Islet precursor cell (in vitro differentiated cells): ENCODE data around the gene PRSS53.
"Not testable (repeated sequence)": the region's sequence is repeated elsewhere in the genome, so short reads cannot be mapped to it uniquely, and the experiment has no call there.

Experiments
- DNase-seq: peaks from one replicate; pipeline ENCODE4 v3.0.0-alpha.2; 2018

The PRSS53 gene

DNA sequence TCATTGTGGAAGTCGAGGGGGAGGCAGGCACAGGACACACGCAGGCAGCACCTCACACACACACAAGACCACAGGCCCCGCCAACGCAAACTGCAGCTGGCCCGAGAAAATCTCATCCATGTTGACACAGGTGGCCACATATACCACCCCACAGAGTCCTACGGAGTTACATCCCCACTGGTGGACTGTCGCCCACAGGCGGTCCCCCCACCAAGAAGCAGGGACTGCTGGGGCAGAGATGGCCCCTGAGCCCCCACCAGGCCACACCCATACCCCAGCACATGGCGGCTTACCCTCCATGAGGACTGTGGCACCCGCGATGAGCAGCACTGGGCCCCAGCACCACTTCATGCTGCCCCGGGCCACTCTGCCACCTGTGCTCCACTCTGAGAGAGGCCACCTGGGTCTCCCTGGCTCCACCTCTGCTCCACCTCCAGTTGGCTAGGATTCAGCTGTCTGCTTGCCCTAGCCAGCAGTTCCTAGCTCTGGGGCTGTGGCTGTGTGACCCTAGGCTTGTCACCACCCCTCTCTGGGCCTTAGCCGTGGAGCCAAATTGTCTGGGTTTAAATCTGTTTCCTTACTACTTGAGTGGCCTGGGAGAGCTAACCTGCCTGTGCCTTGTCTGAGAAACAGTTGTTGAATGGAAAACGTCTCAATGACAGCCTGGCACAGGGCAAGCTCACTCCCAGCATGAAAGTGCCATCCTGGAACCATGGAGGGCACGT is at the start of gene PRSS53:
Gene PRSS53 (minus strand): TSS at position 485 of the 725 bp plus-strand sequence. CDS start 134 bp downstream, at position 351.
- no peak for DNase-seq

DNA sequence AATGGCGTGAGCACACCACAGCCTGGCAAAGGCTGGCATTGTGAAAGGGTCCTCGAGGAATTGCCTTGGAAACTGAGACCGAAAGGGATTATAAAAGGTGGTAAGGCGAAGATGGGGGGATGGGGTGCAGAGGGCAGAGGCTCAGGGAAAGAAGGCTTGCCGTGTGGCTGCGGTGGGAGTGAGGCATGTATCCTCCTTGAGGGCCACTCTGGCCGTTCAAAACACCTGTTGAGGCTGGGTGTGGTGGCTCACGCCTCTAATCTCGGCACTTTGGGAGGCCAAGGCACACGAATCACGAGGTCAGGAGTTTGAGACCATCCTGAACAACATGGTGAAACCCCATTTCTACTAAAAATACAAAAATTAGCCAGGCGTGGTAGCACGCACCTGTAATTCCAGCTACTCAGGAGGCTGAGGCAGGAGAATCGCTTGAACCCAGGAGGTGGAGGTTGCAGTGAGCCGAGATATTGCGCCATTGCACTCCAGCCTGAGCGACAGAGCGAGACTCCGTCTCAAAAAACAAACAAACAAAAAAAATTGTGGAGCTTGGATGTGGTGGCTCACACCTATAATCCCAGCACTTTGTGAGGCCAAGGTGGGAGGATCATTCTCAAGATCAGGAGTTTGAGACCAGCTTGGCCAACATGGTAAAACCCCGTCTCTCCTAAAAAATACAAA is 48.2 kb upstream of the PRSS53 start:
- not testable (repeated sequence) for DNase-seq

DNA sequence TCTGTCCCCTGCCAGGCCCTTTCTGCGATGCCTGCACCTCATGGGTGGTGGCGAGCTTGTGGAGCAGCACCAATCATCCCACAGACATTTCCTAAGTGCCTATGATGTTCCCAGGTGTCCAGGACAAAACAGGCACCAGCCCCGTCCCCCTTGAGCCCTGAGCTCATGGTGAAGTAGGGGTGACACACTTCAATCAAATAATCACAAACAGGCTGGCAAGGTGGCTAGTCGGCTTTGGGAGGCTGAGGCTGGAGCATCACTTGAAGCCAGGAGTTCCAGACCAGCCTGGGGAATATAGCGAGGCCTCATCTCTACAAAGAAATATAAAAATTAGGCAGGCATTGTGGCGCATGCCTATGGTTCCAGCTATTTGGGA is 47.5 kb upstream of the PRSS53 start:
- no peak for DNase-seq

DNA sequence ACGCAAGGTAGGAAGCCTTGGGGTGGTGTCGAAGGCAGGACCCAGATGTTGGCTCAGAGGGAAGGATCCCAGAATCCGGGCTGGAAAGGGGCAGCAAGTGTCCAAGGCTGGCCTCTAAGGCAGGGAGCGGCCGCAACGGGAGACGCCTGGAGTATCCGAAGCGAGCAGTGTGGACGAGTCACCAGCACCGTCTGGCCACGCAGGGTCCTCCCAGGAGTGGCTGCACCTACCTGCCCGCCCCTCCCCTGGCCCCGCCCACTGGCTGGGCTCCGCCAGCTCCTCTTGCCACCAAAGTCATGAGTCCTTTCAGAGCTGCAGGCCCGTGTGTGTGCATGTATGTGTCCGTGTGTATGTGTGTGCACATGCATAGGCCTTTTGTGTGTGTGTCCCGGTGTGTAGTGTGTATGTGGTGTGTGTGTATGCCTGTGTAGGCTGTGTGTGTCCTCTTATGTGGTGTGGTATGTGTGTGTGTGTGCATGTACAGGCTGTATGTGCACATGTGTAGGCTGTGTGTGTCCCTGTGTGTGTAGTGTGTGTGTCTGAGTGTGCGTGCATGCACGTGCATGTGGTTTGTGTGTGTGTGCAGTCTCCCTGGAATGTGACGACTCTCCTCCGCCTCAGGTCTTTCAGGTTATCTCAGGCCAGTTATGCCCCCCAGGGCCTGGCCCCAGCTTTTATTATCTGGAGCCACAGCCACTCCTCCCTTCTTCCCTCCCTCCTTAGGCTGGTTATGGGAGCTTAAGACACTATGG is 47.0 kb upstream of the PRSS53 start, which contains the start of gene PRSS8:
Gene PRSS8 (minus strand): TSS at position 193 of the 752 bp plus-strand sequence. CDS start 229 bp downstream, outside the sequence.
- DNase-seq = peak; percentile 94

DNA sequence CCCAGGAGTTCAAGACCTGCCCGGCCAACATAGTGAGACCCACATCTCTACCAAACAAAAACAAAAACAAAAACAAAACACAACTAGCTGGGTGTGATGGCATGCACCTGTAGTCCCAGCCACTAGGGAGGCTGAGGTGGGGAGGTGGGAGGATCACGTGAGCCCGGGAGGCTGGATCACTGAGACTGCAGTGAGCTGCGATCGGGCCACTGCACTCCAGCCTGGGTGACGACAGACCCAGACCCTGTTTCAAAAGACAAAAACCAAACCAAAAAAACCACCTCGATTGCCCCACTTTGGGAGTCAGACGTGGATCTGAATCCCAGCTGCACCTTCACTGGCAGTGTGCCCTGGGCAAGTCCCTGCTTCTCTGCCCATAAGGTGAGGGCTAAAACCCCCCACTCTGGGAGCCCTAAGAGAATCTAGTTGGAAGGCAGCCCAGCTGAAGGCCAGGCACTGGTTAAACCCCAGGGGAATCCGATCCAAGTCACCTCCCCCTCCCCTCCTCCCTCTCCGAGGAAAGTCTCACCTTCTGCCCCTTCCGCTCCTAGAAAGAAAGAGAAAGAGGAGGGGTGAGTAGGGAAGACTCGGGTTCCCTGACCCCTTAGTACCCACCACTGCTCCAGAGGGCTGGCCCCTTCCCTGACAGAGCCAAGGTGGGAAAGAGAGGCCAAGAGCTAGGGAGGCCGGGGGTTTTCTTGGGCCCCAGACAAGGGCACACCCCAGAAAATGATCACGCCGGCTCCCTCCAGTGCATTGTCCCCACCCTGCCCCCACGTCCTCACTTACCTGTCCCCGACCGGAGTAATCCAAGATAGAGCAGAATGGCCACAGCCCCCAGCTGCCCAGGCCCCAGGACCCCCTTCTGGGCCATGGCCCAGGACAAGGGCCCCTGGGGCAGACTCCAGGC is 46.1 kb upstream of the PRSS53 start:
- peak; percentile 82 for DNase-seq

DNA sequence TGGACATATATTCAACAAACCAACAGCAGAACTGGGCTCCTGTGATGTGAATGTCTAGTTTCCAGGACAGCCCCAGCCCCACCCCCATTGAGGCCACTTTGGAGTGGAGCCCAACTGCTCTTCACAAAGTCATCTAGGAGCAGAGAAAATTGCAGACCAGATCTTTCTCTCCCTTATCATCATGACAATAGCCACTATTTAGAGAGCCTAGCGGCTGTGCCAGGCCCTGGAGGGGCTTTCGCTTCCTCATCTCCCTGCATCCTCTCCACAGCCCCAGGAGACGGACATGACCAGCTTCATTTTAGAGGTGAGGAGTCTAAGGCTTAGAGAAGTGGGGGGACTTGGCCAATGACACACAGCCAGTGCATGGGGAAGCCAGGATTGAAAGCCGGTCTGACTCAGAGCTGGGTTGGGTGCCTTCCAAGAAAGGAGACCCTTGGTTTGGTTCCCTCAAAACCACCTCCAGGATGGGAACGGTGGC is 45.4 kb upstream of the PRSS53 start:
- peak; percentile 42 for DNase-seq

DNA sequence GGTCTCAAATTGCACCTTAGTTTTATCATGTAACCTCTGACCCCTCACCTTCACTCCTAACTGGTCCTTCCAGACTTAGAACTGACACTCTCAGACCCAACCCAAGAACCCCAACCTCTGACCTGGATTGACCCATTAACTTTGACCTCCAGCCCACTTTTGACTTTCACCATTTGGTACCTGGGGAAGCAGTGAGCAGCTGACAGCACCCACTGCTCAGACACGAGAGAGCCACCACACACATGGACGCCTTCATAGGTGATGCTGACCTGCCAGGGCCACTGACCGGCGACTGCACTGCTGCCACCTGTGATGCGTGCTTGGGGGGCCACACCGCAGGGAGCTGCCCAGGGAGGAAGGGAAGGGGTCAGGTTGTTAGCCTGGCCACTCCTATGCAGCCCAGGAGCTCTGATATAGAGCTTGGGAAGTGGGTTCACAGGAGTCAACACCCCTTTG is 44.3 kb upstream of the PRSS53 start:
- peak; percentile 35 for DNase-seq

DNA sequence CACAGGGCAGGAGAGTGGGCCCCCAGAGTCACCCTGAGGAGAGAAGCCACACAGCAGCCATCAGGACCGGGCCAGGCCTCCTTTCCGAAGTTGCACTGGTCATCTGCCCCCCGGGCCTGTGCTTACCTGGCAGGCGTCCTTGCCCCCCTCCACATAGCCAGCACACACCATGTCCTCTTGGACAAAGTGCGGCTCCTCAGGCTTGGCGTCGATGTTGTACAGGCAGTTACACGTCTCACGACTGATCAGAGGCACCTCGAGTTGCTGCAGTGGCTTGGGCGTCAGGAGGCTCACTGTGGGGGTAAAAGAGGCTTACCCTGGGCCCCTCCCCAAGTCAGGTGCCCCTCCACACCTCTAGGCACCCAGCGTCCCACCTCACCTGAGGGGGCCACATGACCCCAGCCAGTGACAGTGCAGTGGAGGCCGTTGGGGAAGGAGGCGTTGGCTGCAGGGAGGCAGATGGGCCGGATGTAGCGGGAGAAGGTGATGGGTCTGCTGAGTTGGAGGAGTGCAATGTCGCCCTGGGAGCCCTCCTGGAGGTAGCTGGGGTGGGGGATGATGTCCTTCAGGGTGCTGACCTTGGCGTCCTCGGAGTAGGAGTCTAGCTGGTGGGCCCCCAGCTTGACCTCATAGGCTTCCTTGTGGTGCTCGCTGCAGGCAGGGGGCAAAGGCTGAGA is 43.7 kb upstream of the PRSS53 start:
- DNase-seq = peak; percentile 46

DNA sequence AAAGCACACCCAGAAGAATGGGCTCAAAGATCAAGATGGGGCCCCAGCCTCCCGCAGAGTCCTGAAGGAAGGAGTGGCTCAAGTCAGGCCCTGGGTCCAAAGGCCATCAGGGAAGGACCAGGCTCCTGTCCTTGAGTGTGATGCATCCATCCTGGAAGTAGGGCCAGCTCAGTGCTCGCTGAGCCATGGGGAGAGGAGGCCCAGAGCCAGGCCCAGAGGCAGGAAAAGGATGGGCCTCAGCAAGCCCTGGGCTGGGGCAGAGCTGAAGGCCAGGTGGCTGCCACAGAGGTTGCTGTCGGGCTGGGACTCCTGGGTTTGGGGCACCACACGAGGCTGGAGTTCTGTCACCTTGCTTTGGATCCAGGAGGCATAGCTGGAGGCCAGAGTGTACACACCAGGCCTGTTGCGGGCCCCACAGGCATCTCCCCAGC is 43.1 kb upstream of the PRSS53 start:
- DNase-seq = peak; percentile 49

DNA sequence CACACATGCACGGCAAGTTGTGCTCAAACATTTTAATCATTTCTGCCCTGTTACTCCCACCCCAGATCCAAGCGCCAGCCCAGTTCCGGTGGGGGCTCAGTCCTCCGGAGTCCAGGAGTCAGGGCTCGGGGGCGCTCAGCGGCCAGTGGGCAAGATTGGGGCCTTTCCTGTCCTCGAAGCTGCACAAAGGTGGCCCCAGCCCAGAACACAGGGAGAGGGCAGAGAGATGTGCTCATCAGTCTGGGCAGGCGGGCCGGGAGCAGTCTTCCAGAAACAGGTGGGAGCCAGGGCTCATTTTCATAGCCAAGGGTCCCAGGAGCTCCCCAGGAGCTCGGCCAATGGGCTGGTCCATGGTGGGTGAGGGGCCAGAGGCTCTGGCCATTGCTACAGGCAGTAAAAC is 42.7 kb upstream of the PRSS53 start:
- no peak for DNase-seq

DNA sequence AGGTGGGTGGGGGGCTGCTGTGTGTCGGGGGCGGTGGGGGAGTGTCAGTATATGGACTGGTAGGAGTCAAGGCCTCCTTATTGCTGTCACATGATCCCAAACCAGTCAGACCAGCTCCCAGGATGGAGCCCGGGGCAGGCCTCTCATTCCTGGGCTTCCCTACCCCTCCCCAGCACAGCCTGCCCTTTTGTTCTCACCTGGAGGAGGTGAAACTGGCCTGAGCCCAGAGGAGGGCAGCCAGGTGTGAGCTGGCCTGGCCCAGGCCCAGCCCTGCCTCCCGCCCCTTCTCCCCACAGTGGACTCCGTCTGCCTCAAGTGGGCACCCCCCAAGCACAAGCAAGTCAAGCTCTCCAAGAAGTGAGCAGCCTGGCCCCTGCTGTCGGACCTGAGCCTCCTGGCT is 42.2 kb upstream of the PRSS53 start:
- peak; percentile 96 for DNase-seq

DNA sequence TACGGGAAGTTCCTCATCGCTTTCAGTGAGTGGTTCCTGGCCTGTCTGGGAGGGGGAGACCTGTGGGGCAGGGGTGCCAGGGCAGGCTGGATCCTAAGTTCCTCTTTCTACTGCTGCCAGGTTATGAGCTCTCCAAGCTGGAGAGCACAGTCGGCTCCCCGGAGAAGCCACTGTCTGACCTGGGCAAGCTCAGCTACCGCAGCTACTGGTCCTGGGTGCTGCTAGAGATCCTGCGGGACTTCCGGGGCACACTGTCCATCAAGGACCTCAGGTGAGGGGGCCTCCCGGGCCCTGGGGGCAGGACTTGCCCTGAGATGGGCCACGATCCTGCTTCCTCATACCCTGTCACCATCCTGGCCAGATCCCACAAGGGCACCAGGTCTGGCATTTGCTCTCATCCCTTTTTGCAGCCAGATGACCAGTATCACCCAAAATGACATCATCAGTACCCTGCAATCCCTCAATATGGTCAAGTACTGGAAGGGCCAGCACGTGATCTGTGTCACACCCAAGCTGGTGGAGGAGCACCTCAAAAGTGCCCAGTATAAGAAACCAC is 41.7 kb upstream of the PRSS53 start:
- DNase-seq = no peak

DNA sequence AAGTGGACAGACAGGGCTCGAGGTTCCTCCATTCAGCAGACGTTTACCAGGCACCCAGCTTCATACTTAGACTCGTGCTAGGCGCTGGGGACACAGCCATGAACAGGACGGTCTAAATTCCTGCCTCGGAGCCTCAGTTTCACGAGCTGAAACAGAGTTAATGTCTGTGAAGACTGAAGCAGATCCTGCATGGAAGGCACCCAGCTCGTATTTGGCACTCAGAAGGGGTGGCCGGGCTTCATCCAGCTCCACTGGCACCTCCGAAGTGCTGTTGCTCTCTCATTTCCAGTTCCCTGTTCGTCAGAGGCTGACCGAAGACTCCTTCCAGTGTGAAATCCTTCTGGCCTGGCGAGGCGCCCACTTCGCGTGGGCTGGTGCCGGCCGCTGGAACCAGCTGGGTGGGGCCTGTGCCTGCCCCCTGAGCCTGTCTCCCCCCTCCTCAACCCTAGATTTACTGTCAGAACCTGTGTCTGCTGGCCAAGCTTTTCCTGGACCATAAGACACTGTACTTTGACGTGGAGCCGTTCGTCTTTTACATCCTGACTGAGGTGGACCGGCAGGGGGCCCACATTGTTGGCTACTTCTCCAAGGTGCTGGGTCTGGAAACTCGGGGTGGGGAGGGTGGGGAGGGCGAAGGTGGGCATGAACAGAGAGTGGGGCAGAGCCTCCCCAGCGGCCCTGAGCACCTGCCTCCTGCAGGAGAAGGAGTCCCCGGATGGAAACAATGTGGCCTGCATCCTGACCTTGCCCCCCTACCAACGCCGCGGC is 41.0 kb upstream of the PRSS53 start:
- peak; percentile 54 for DNase-seq

DNA sequence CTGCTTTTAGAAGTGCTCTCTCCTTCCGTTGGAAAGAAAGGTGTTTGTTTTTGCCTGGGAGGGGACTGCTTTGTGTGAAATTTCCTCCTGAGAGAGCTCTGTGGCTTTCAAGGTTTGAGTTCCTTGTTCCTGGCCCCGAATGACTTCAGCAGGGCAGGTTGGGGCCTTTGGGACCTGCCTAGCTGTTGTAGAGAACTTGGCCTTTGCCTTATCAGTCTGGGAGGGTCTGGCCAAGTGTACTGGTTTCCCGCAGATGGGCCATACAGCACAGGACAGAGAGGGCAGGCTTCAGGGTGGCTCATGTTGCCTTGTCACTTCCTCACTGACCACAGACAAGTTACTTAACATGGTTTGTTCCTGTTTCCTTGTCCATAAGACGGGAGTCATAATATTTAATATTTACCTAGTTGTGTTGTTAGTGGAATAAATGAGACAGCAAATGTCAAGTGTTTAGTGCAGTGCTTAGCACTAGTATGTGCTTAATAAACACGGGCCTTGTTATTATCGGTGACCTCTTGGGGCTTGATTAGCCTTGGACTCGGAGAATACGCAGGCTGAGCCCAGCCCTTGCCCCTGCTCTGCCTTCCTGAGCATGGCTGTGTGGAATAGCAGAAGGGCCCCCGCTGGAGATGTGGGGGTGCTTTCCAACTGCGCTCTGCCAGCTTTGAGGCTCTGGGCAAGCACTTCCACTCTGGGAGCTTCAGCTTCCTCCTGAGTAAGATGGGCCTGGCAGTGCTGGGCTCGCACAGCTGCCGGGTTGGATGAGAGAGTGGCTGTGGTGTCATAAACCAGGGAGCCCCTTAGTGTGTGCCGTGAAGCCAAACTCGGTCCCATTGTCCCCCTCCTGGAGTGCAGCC is 40.2 kb upstream of the PRSS53 start:
- DNase-seq = peak; percentile 56

DNA sequence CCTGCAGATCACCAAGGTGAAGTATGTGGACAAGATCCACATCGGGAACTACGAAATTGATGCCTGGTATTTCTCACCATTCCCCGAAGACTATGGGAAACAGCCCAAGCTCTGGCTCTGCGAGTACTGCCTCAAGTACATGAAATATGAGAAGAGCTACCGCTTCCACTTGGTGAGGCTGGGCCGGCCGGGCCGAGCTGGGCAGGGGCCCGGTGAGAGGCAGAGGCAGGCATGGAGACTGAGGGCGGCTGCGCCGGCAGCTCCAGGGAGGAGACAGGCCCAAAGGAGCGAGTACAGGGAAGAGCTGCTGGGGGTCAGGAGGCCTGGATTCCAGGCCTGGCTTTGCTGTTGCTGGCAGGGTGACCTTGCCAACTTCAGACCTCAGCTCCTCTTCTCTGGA is 38.4 kb upstream of the PRSS53 start:
- DNase-seq = peak; percentile 42

DNA sequence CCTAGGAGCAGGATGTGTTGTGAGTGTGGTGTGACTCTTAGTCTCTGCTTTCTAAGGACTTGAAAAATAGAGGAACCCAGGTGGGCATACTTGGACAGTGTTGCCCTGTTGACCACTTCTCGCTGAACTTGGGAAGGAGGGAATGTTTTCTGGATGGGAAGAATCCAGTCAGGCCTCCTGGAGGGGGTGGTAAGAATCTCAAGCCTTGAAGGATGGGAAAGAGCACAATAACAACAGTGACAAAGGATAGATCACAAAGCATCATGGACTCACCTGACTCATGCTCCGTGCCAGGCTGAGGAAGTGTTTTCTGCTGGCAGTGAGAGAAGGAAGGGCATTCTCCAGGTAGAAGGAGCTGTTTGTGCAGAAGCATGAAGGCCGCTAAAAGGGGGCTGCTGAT is 37.1 kb upstream of the PRSS53 start:
- DNase-seq = no peak

DNA sequence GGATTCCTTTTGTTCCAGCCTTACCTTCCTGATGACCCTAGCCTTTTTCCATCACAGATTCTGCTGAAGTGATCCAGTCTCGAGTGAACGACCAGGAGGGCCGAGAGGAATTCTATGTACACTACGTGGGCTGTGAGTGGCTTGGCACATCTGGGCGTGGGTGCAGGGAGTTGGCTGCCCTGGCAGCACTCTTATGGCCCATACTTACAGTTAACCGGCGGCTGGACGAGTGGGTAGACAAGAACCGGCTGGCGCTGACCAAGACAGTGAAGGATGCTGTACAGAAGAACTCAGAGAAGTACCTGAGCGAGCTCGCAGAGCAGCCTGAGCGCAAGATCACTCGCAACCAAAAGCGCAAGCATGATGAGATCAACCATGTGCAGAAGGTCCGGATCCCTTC is 31.4 kb upstream of the PRSS53 start:
- no peak for DNase-seq

DNA sequence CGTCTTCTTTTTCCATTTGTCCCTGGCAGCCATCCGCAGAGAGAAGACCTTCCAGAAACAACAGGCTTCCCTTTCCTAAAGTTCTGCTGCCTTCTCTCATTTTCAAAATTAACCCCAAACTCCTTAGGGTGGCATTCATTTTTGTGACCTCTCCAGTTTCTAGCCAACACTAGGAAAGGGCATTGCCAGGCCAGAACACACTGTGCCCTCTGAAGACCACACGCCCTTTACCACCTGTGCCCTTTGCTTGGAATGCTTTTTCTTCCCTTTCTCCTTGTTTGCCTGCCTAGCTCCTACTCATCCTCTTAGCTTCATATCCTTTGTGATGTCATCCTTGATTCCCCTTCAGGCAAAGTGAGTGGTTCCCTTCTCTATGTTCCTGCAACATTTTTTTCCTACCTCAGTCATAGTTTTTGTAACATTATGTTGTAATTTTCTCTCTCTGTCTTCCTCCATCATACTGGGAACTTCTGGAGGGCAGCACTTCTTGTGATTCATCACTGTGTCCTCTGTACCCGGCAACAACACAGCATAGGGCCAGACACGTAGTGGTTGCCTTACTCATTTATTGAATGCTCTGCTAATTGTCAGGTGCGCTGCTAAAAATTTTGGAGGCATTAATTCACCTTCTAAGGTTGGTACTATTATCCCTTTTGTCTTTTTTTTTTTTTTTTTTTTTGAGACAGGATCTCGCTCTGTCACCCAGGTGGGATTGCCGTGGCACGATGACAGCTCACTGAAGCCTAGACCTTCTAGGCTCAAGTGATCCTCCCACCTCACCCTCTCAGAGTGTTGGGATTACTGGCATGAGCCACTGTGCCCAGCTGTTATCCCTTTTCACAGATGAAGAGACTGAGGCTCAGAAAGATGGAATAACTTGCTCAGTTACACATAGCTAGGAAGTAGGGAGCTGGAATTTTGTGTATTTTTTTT is 29.7 kb upstream of the PRSS53 start:
- no peak for DNase-seq
